Thoracic aorta (tissue), 2 donors: ENCODE data around the gene S100A5. TPM values are rescaled to one million over a fixed set of nuclear protein-coding genes. Genes with fewer than 3 reads are reported as not detected.

Source experiments
- ATAC-seq: fragments of 150-250 bp; one replicate; pipeline ENCODE4 v1.8.0; 2017; ENCODE audit warnings: low read depth; ENCODE audit not compliant: insufficient number of reproducible peaks, low FRiP score
- DNase-seq: peaks from one replicate; pipeline ENCODE4 v3.0.0-alpha.2; 2020; ENCODE audit warnings: low spot score
- H3K27ac ChIP-seq, 2 donors: fragments of 200-600 bp; sonication (generic); 1 replicate in 1 of 2; 2 replicates in 1 of 2; pipeline ENCODE4 v1.5.1; 2016; ENCODE audit warnings: mild to moderate bottlenecking in 2 of 2, moderate library complexity in 2 of 2
- H3K27me3 ChIP-seq: fragments of 200-600 bp; sonication (generic); replicated peaks from 2 replicates; pipeline ENCODE4 v1.6.0; 2016; ENCODE audit warnings: mild to moderate bottlenecking; ENCODE audit not compliant: insufficient read depth
- H3K36me3 ChIP-seq: fragments of 200-600 bp; sonication (generic); one replicate; pipeline ENCODE4 v1.5.1; 2016
- H3K4me1 ChIP-seq, 2 donors: fragments of 200-600 bp; sonication (generic); 1 replicate in 1 of 2; 2 replicates in 1 of 2; pipeline versions ENCODE4 v1.5.1 to v1.6.0; 2016; ENCODE audit warnings: low read depth in 2 of 2, mild to moderate bottlenecking in 1 of 2; ENCODE audit not compliant: control insufficient read depth in 1 of 2
- H3K4me3 ChIP-seq: fragments of 200-600 bp; sonication (generic); 2 replicates; pipeline ENCODE4 v1.5.1; 2016; ENCODE audit warnings: mild to moderate bottlenecking
- H3K9me3 ChIP-seq: fragments of 200-600 bp; sonication (generic); 2 replicates; pipeline ENCODE4 v1.5.1; 2016
- total RNA-seq, 2 donors: library from RNA; depleted of rRNA; stranded (reverse); fragments of >200 nt; gene quantifications; one replicate each; pipeline versions ENCODE4 v1.1.0 to v1.2.3, GENCODE V29; 2016
- TF ChIP-seq, protein P1 (sequence below): fragments of 200-600 bp; sonication (generic); IDR thresholded peaks from one replicate; pipeline ENCODE4 v1.5.1; 2019; ENCODE audit warnings: antibody characterized with exemption

The S100A5 gene
- total RNA-seq, 2 donors from 2014 or later = not detected

DNA sequence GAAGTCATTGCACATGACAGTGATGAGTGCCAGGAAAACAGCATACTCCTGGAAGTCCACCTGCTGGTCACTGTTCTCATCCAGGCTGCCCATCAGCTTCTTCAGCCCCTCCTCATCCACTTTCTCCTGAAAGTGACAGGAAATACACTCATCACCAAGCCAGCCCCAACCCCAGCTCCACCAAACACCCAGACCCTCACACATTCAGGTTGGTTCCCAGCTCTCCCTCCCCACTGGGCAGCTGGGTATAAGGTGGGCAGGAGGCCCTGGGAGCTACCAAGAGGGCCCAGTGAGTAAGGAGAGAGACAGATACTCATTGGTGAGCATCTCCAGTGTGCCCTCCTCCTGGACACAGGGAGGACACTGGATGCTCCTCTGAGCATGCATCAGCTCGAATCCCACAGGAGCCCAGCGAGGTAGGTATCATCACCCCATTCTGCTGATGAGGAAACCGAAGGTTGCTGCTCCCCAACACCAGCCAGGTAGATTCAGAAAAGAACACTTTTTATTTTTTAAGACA is 20.8 kb upstream of the S100A5 start:
- H3K27ac ChIP-seq = no peak overlapping the region
- DNase-seq = no peak

DNA sequence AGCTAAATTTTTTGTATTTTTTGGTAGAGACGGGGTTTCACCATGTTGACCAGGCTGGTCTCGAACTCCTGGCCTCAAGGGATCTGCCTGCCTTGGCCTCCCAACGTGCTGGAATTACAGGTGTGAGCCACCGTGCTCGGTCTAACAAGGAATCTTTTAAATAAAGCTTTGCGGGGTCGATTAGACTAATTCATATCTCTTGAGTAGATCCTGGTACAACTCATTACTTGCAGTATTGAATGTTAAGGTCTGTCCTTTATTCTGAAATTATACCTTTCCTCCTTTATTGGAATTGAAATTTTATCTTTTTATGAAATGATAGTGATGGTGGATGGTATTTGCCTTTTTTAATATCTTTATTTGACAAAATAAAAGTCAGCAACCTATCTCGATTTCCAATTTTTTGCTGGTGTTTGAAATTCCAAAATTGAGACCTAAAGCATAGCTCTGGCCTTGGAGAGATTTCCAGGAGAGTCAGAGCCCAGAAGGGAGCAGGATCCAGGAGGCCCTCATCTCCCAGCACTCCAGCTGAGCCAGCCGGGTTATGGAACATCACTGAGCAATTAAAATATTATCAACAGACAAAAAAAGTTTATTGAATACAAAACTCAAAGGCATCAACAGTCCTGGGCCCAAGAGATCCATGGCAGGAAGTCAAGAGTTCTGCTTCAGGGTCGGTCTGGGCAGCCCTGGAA is 20.2 kb upstream of the S100A5 start:
- ATAC-seq (no peak), DNase-seq (no peak)
- Histone ChIP-seq H3K4me1 (peaks cover 8 to 11% of the 10 kb centered on the region in 2 donors), H3K36me3 (no peaks in the 10 kb centered on the region), H3K9me3 (no peaks in the 10 kb centered on the region), H3K4me3 (no peak overlapping the region), H3K27ac (no peak overlapping the region), H3K27me3 (no peaks in the 10 kb centered on the region)
- TF ChIP-seq, protein P1, sequence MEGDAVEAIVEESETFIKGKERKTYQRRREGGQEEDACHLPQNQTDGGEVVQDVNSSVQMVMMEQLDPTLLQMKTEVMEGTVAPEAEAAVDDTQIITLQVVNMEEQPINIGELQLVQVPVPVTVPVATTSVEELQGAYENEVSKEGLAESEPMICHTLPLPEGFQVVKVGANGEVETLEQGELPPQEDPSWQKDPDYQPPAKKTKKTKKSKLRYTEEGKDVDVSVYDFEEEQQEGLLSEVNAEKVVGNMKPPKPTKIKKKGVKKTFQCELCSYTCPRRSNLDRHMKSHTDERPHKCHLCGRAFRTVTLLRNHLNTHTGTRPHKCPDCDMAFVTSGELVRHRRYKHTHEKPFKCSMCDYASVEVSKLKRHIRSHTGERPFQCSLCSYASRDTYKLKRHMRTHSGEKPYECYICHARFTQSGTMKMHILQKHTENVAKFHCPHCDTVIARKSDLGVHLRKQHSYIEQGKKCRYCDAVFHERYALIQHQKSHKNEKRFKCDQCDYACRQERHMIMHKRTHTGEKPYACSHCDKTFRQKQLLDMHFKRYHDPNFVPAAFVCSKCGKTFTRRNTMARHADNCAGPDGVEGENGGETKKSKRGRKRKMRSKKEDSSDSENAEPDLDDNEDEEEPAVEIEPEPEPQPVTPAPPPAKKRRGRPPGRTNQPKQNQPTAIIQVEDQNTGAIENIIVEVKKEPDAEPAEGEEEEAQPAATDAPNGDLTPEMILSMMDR = no peak

More for the DNA sequence above, 20.8 kb upstream of the S100A5 start:
- no peak for ATAC-seq
- no peaks in the 10 kb centered on the region for H3K27me3 ChIP-seq
- no peaks in the 10 kb centered on the region for H3K36me3 ChIP-seq
- no peaks in the 10 kb centered on the region for H3K9me3 ChIP-seq
- H3K4me3 ChIP-seq = no peak overlapping the region
- TF ChIP-seq, protein P1 = no peak
- H3K4me1 ChIP-seq = peaks cover 11 to 17% of the 10 kb centered on the region in 2 donors

DNA sequence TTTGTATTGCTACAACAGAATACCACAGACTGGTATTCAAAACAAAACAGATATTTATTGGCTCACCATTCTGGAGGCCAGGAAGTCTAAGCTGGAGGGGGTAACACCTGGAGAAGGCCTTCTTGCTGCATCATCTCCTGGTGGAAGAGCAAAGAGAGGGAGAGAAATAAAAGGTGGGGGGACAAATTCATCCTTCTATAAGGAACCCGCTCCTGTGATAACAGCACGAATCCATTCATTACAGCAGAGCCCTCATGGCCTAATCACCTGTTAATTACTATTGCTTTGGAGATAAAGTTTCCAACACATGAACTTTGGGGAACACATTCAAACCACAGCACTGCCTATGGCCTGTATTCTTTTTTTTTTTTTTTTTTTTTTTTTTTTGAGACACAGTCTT is 19.5 kb upstream of the S100A5 start:
- Histone ChIP-seq H3K4me1 (peaks cover 1 to 4% of the 10 kb centered on the region in 2 donors), H3K4me3 (no peak overlapping the region), H3K27me3 (no peaks in the 10 kb centered on the region), H3K36me3 (no peaks in the 10 kb centered on the region), H3K9me3 (no peaks in the 10 kb centered on the region), H3K27ac (no peak overlapping the region)
- DNase-seq (no peak), ATAC-seq (no peak)
- TF ChIP-seq, protein P1 = no peak

DNA sequence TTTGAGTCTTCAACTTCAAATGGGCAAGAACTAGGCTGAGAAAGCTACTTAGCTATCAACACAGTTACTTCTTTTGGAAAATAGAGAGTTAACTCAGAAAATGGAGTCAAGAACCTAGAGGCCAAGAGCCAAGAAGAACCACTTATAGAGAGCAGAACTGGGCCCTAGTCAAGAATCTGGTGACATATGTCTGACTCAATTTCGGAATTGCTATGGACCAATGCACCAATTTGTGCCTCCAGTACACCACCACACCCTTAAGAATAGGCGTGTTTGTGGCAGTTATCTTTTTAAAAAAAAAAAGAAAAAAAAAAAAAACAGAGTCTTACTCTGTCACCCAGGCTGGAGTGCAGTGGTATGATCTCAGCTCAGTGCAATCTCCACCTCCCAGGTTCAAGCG is 17.1 kb upstream of the S100A5 start:
- TF ChIP-seq, protein P1 = no peak
- H3K9me3 ChIP-seq = no peaks in the 10 kb centered on the region
- no peak for ATAC-seq

DNA sequence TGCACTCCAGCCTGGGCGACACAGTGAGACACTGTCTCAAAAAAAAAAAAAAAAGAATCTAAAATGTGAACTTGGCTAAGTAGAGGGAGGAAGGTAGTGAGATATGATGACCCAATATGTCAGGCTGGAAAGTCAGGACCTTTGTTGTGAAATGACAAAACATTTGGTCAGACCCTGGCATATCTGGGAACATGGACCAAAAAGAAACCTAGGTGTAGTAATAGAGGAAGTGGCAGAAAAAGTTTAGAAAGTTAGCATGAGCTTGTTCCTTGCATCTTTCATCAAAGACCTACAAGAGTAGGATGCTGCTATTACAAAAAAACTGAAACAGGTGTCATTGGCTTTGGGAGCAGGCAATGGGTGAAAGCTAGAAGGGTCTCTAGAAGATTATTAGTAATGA is 15.6 kb upstream of the S100A5 start:
- Histone ChIP-seq H3K9me3 (no peaks in the 10 kb centered on the region), H3K36me3 (no peaks in the 10 kb centered on the region), H3K4me3 (no peak overlapping the region), H3K4me1 (peaks cover 10 to 22% of the 10 kb centered on the region in 2 donors), H3K27me3 (no peaks in the 10 kb centered on the region), H3K27ac (no peak overlapping the region)
- ATAC-seq (no peak), DNase-seq (no peak)
- TF ChIP-seq, protein P1 = no peak

More for the DNA sequence above, 17.1 kb upstream of the S100A5 start:
- H3K27ac ChIP-seq = no peak overlapping the region
- H3K4me3 ChIP-seq = no peak overlapping the region
- H3K36me3 ChIP-seq = no peaks in the 10 kb centered on the region
- no peak for DNase-seq
- no peaks in the 10 kb centered on the region for H3K27me3 ChIP-seq
- H3K4me1 ChIP-seq = peaks cover 10 to 22% of the 10 kb centered on the region in 2 donors
